ENCODE results near the gene ZNF536. TPM values are rescaled to one million over a fixed set of nuclear protein-coding genes. Genes with fewer than 3 reads are reported as not detected.

Gene ZNF536
- total and polyA plus RNA-seq, 2 of the 13 experiments (the other 11 are each of a cell fraction or from before 2014, with no cell fraction given), result not detected

DNA sequence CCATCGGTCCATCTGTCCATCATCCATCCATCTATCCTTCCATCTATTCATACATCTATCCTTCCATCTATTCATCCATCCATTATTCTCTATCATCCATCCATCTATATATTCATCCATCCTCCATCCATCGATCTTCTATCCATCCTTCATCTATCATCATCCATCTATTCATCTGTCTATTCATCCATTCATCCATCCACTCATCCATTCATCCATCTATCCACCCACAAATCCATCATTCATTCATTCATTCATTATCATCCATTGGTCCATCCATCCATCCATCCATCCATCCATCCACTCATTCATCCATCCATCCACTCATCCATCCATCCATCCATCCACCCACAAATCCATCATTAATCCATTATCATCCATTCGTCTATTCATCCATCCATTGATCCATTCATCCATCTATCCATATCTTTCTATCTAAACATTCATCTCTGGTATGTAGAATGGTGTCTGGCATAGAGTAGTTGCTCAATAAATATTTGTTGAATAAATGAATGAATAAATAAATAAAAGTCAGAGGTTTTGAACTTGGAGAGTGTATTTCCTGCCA lies 36.6 kb downstream of the ZNF536 start (continued):
- TF ChIP-seq, protein P1, sequence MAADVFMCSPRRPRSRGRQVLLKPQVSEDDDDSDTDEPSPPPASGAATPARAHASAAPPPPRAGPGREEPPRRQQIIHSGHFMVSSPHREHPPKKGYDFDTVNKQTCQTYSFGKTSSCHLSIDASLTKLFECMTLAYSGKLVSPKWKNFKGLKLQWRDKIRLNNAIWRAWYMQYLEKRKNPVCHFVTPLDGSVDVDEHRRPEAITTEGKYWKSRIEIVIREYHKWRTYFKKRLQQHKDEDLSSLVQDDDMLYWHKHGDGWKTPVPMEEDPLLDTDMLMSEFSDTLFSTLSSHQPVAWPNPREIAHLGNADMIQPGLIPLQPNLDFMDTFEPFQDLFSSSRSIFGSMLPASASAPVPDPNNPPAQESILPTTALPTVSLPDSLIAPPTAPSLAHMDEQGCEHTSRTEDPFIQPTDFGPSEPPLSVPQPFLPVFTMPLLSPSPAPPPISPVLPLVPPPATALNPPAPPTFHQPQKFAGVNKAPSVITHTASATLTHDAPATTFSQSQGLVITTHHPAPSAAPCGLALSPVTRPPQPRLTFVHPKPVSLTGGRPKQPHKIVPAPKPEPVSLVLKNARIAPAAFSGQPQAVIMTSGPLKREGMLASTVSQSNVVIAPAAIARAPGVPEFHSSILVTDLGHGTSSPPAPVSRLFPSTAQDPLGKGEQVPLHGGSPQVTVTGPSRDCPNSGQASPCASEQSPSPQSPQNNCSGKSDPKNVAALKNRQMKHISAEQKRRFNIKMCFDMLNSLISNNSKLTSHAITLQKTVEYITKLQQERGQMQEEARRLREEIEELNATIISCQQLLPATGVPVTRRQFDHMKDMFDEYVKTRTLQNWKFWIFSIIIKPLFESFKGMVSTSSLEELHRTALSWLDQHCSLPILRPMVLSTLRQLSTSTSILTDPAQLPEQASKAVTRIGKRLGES (CRISPR knock-in tag; IDR thresholded peaks at IDR 0.05; ENCODE audit: borderline replicate concordance), result no peak
- no peak for TF ChIP-seq ZNF44 (CRISPR knock-in tag; IDR thresholded peaks at IDR 0.05)
- TF ChIP-seq, protein P2, sequence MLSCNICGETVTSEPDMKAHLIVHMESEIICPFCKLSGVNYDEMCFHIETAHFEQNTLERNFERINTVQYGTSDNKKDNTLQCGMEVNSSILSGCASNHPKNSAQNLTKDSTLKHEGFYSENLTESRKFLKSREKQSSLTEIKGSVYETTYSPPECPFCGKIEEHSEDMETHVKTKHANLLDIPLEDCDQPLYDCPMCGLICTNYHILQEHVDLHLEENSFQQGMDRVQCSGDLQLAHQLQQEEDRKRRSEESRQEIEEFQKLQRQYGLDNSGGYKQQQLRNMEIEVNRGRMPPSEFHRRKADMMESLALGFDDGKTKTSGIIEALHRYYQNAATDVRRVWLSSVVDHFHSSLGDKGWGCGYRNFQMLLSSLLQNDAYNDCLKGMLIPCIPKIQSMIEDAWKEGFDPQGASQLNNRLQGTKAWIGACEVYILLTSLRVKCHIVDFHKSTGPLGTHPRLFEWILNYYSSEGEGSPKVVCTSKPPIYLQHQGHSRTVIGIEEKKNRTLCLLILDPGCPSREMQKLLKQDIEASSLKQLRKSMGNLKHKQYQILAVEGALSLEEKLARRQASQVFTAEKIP (CRISPR knock-in tag; IDR thresholded peaks at IDR 0.05; ENCODE audit: borderline replicate concordance), result no peak

DNA sequence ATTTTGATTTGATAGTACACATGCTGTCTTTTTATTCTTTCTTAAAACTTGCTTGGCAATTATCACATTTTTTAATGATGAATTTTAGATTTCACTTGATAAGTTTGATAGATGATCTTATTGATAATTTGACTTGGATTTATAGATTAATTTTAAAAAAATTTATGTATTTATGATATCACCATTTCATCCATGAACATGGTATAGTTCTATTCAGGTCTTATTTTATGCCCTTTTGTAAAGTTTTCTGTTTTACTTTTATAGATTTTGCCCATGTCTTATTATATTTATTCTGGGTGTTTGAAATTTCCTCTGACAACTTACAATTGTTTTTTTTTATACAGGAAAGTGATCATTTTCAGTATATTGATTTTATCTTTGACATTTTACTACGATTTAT lies 39.5 kb downstream of the ZNF536 start:
- POLR2A ChIA-PET, result no interaction called here
- DNase-seq (ENCODE audit: low spot score) (no peak), ATAC-seq (no peak), FAIRE-seq (no peak)
- CTCF ChIA-PET (ENCODE audit: low intra/inter-chr PET ratio, low total read pairs), result no interaction called here
- no TSS peak for BruUV-seq (replicated peaks)
- no peaks in the 10 kb centered on the region for H3K4me1 ChIP-seq (ENCODE audit: insufficient read depth, low read length)
- intact Hi-C loops (cut with micrococcal nuclease; ENCODE audit: unreplicated experiment) (no loop called here), in situ Hi-C loops (cut with HindIII; ENCODE audit: extremely low pct_ligation_motif_present, low pct_unique_long_range_greater_than_20kb) (no loop called here)
- H3K4me3 ChIP-seq (replicated peaks in 1 of 3; ENCODE audit: insufficient read depth in 1 of 3, low read depth in 2 of 3, low read length in 3 of 3), result no peak overlapping the region
- H2AFZ ChIP-seq (ENCODE audit: low read length), result no peak overlapping the region
- H4K20me1 ChIP-seq (ENCODE audit: insufficient read depth, low read length), result no peaks in the 10 kb centered on the region
- TF ChIP-seq KLF6 (CRISPR knock-in tag; IDR thresholded peaks at IDR 0.05) (no peak), SRSF9 (IDR thresholded peaks at IDR 0.05; ENCODE audit: borderline replicate concordance, insufficient read depth, low read depth, low read length, poor library complexity, severe bottlenecking) (no peak)
- no peak overlapping the region for H3K27ac ChIP-seq (ENCODE audit: extremely low read length, insufficient read depth, low read length)
- no peaks in the 10 kb centered on the region for H3K27me3 ChIP-seq (ENCODE audit: control insufficient read depth in 1 of 2, insufficient read depth in 2 of 2, low read length in 2 of 2)
- no peaks in the 10 kb centered on the region for H3K9me3 ChIP-seq (ENCODE audit: low read length)
- H3K36me3 ChIP-seq (replicated peaks in 1 of 2; ENCODE audit: control insufficient read depth in 1 of 2, insufficient read depth in 2 of 2, low read length in 2 of 2), result no peaks in the 10 kb centered on the region
- H3K4me2 ChIP-seq (ENCODE audit: low read depth, low read length), result no peak overlapping the region
- H3K79me2 ChIP-seq (ENCODE audit: insufficient read depth, low read length), result no peaks in the 10 kb centered on the region
- 0% methylated on average over 1 of the region's 1 CpG for WGBS (ENCODE audit: low lambda C conversion rate)
- no peak overlapping the region for H3K9ac ChIP-seq (ENCODE audit: insufficient read depth, low read depth, low read length)
